K562 (cell line): ENCODE results near the gene CERS6. TPM values are rescaled to one million over a fixed set of nuclear protein-coding genes. Genes with fewer than 3 reads are reported as not detected.
A peak's percentile ranks its signal among the peaks of the same experiment; 100 is the strongest.

Experiments
- ATAC-seq: fragments of 200-7000 bp; cut with Tn5 transposase; 3 replicates; pipeline ENCODE4 v1.9.1; 2020; ENCODE audit warnings: moderate library complexity
- BruUV-seq: library from RNA; stranded (reverse); fragments of 400-500 nt; replicated peaks from 2 replicates; lab custom pipeline; 2021; lab: Mats Ljungman, UMichigan
- CTCF ChIA-PET: fragments of 300-600 bp; formaldehyde crosslinking; extraction: SDS; loops from one replicate; lab custom pipeline; 2021; ENCODE audit warnings: low intra/inter-chr PET ratio; lab: Yijun Ruan, JAX
- POLR2A ChIA-PET: fragments of 300-600, 350-650 bp; sonication (Branson Sonifier 250); formaldehyde crosslinking; extraction: SDS; loops from one replicate; lab custom pipeline; 2021; ENCODE audit warnings: antibody characterized with exemption, inconsistent platforms; lab: Yijun Ruan, JAX
- DNase-seq, 4 experiments: peaks; one replicate each; pipeline versions ENCODE4 v3.0.0 to v3.0.0-alpha.2; 2011 to 2018; ENCODE audit warnings: low spot score in 3 of 4, mixed read lengths in 3 of 4; ENCODE audit errors: extremely low read depth in 1 of 4
- FAIRE-seq: peaks from 2 replicates; lab custom pipeline; 2011; peaks lifted over from hg19 to GRCh38; lab: Jason Lieb, UNC
- H2AFZ ChIP-seq: 2 replicates; pipeline ENCODE4 v1.6.0; 2011; ENCODE audit warnings: low read depth, low read length, control low read depth, inconsistent platforms
- H3K27ac ChIP-seq: fragments of 200-600 bp; 3 replicates; pipeline ENCODE4 v1.8.0; 2011; ENCODE audit warnings: low read depth, mild to moderate bottlenecking, control low read depth, inconsistent platforms, low read length, moderate library complexity, mixed read lengths; ENCODE audit errors: extremely low read depth
- H3K27me3 ChIP-seq, 2 experiments: fragments of 300-600 bp in 1 of 2; 2 replicates in 1 of 2; 3 replicates in 1 of 2; pipeline versions ENCODE4 v1.6.0 to v1.8.0; 2011; ENCODE audit warnings: inconsistent platforms in 2 of 2, low read length in 2 of 2, mild to moderate bottlenecking in 1 of 2, mixed read lengths in 1 of 2, moderate library complexity in 1 of 2; ENCODE audit not compliant: control insufficient read depth in 2 of 2, insufficient read depth in 2 of 2
- H3K36me3 ChIP-seq: fragments of 300-600 bp; 3 replicates; pipeline ENCODE4 v1.8.0; 2011; ENCODE audit warnings: mild to moderate bottlenecking, low read length, inconsistent platforms; ENCODE audit not compliant: control insufficient read depth, insufficient read depth
- H3K4me1 ChIP-seq, 2 experiments: fragments of 200-600 bp in 1 of 2; replicated peaks in 1 of 2; 2 replicates in 1 of 2; 3 replicates in 1 of 2; pipeline versions ENCODE4 v1.5.1 to v1.8.0; 2011; ENCODE audit warnings: inconsistent platforms in 2 of 2, low read length in 2 of 2, mild to moderate bottlenecking in 1 of 2, mixed read lengths in 1 of 2, moderate library complexity in 1 of 2; ENCODE audit not compliant: control insufficient read depth in 2 of 2, insufficient read depth in 2 of 2
- H3K4me2 ChIP-seq: 2 replicates; pipeline ENCODE4 v1.6.1; 2011; ENCODE audit warnings: low read length, control low read depth, inconsistent platforms, mixed read lengths; ENCODE audit not compliant: insufficient read depth
- H3K4me3 ChIP-seq: fragments of 200-600 bp; sonication (generic), shearing (Covaris generic); 2 replicates; pipeline ENCODE4 v1.5.1; 2016; ENCODE audit warnings: control low read depth, inconsistent platforms
- H3K79me2 ChIP-seq: fragments of 200-600 bp; 3 replicates; pipeline ENCODE4 v1.8.0; 2011; ENCODE audit warnings: low read length, inconsistent platforms; ENCODE audit not compliant: control insufficient read depth, insufficient read depth
- H3K9ac ChIP-seq, 2 experiments: 2 replicates each; pipeline versions ENCODE4 v1.6.0 to v1.6.1; 2011; ENCODE audit warnings: low read depth in 2 of 2, low read length in 2 of 2, control low read depth in 1 of 2, inconsistent platforms in 1 of 2, mild to moderate bottlenecking in 1 of 2, mixed read lengths in 1 of 2; ENCODE audit not compliant: insufficient read depth in 1 of 2
- H3K9me1 ChIP-seq: one replicate; pipeline ENCODE4 v1.6.0; 2011; ENCODE audit warnings: inconsistent platforms, mild to moderate bottlenecking, low read length, moderate library complexity; ENCODE audit not compliant: control insufficient read depth, insufficient read depth
- H3K9me3 ChIP-seq: replicated peaks from 2 replicates; pipeline ENCODE4 v1.5.1; 2011; ENCODE audit warnings: low read depth, low read length, inconsistent platforms; ENCODE audit not compliant: control insufficient read depth, insufficient read depth
- H4K20me1 ChIP-seq: replicated peaks from 2 replicates; pipeline ENCODE4 v1.6.1; 2011; ENCODE audit warnings: low read length, inconsistent platforms, mixed read lengths; ENCODE audit not compliant: control insufficient read depth, insufficient read depth
- CEBPB ChIP-seq: fragments of 450-650 bp; IDR thresholded peaks from 2 replicates; pipeline ENCODE4 v1.6.1; 2016; ENCODE audit warnings: missing genetic modification characterization, missing compliant biosample characterization
- CTCF ChIP-seq, 3 experiments: IDR thresholded peaks in 2 of 3; conservative IDR thresholded peaks in 1 of 3; 2 replicates each; pipeline ENCODE4 v1.5.1; 2011 to 2012; ENCODE audit warnings: low read length in 3 of 3, mild to moderate bottlenecking in 3 of 3, control low read depth in 2 of 3, improper control_type of control experiment in 1 of 3, inconsistent platforms in 1 of 3, low read depth in 1 of 3, mixed read lengths in 1 of 3, moderate library complexity in 1 of 3; ENCODE audit not compliant: insufficient read depth in 2 of 3
- ERF ChIP-seq: fragments of 450-650 bp; formaldehyde crosslinking; IDR thresholded peaks from 2 replicates; pipeline ENCODE4 v1.4.0; 2020; ENCODE audit warnings: mild to moderate bottlenecking, mixed read lengths
- RAD21 ChIP-seq, 2 experiments: fragments of 250-450 bp in 1 of 2; fragments of 450-650 bp in 1 of 2; sonication (Bioruptor Pico) in 1 of 2; formaldehyde crosslinking in 1 of 2; IDR thresholded peaks in 1 of 2; conservative IDR thresholded peaks in 1 of 2; 2 replicates each; pipeline versions ENCODE4 v1.4.0 to v1.8.0; 2020 to 2022; ENCODE audit warnings: mild to moderate bottlenecking in 2 of 2, moderate library complexity in 1 of 2
- WGBS: fragments of 100-300 bp; shearing (Covaris generic); methylation state at CpG from one replicate; pipeline ENCODE4 v1.1.6; 2016; ENCODE audit warnings: low coverage, mixed read lengths; ENCODE audit not compliant: insufficient coverage; ENCODE audit errors: missing lambda C conversion rate; 5-methylcytosine and 5-hydroxymethylcytosine counted together
- in situ Hi-C: fragments of 300-500 bp; cut with MboI; formaldehyde crosslinking; loops from 4 replicates; pipeline ENCODE4 v1.15.0; 2018; ENCODE audit warnings: inconsistent platforms, mixed read lengths
- intact Hi-C: fragments of 100-400 bp; cut with micrococcal nuclease; formaldehyde crosslinking; loops from 2 replicates; pipeline ENCODE4 v1.14.2; 2022
- polyA plus RNA-seq, 8 experiments: library from polyadenylated mRNA; depleted of rRNA in 4 of 8; stranded (reverse) in 5 of 8; unstranded in 3 of 8; fragments of >200 nt; fragmentation: Nextera tagmentation in 2 of 8; fragmentation: Illumina TruSeq in 1 of 8; extraction: Ambion mirVana in 2 of 8; extraction: Trizol in 1 of 8; gene quantifications; 2 replicates each; pipeline versions ENCODE4 v1.2.1 to v1.2.3, GENCODE V29; 2011 to 2014; ENCODE audit warnings: inconsistent platforms in 1 of 8, missing spikeins in 1 of 8
- total RNA-seq, 7 experiments: library from RNA; depleted of rRNA in 6 of 7; stranded (reverse); fragments of >200 nt in 6 of 7; fragmentation: Illumina TruSeq in 2 of 7; extraction: Trizol in 2 of 7; gene quantifications; 2 replicates each; pipeline versions ENCODE4 v1.2.1 to v1.2.3, GENCODE V29; 2011 to 2021; ENCODE audit warnings: low replicate concordance in 1 of 7
- TF ChIP-seq, protein P1 (sequence below): IDR thresholded peaks from 2 replicates; pipeline ENCODE4 v1.6.1; 2012; ENCODE audit warnings: low read depth, low read length, improper control_type of control experiment, borderline replicate concordance

Gene CERS6
- total and polyA plus RNA-seq, 9 of the 15 experiments (the other 6 are each of a cell fraction or from before 2014, with no cell fraction given), result 1.6 to 13.6 (median 11.4) TPM

- Histone ChIP-seq H2AFZ (no peak overlapping the region), H3K79me2 (no peaks in the 10 kb centered on the region), H3K4me3 (no peak overlapping the region), H3K36me3 (0 out of 3 replicates have a peak, but pooled peaks cover 5% of the 10 kb centered on the region), H3K4me2 (no peak overlapping the region), H3K27me3 (no peaks in the 10 kb centered on the region), H3K4me1 (peaks cover 3 to 17% of the 10 kb centered on the region in 2 experiments; a peak in 4 of 5 replicates), H4K20me1 (no peaks in the 10 kb centered on the region), H3K9ac (no peak overlapping the region), H3K9me1 (no peaks in the 10 kb centered on the region), H3K9me3 (no peaks in the 10 kb centered on the region), H3K27ac (no peak overlapping the region)
- FAIRE-seq (no peak), DNase-seq (no peak), ATAC-seq (no peak)
- ChIA-PET CTCF (no interaction called here), POLR2A (interaction anchor here (1.1 to 2.2 kb wide), 3 partner anchors 10 to 16 kb away, joined by 3 to 8 read pairs (median 4); no protein-coding TSS in a partner anchor)
- WGBS, result 61% methylated on average over 3 of the region's 3 CpGs
- TF ChIP-seq CTCF (IDR thresholded peaks at IDR 0.05 in 2 of 3, conservative IDR thresholded peaks at IDR 0.05 in 1 of 3; ENCODE audit: insufficient read depth in 2 of 3, low read depth in 1 of 3, low read length in 3 of 3) (peak in 1 of 3 experiments; percentile 41; a peak in 2 of 6 replicates), RAD21 (CRISPR knock-in tag; conservative IDR thresholded peaks at IDR 0.05 in 1 of 2, IDR thresholded peaks at IDR 0.05 in 1 of 2) (peak; percentile 38 to 48; a peak in 3 of 4 replicates), ERF (no peak), CEBPB (tag) (peak; percentile 17; the same call in 1 of the 2 replicates)
- TF ChIP-seq, protein P1, sequence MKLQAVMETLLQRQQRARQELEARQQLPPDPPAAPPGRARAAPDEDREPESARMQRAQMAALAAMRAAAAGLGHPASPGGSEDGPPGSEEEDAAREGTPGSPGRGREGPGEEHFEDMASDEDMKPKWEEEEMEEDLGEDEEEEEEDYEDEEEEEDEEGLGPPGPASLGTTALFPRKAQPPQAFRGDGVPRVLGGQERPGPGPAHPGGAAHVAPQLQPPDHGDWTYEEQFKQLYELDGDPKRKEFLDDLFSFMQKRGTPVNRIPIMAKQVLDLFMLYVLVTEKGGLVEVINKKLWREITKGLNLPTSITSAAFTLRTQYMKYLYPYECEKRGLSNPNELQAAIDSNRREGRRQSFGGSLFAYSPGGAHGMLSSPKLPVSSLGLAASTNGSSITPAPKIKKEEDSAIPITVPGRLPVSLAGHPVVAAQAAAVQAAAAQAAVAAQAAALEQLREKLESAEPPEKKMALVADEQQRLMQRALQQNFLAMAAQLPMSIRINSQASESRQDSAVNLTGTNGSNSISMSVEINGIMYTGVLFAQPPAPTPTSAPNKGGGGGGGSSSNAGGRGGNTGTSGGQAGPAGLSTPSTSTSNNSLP, result 0 out of 2 replicates have a peak, but pooled peaks have one; percentile 24
- in situ Hi-C loops (no loop called here), intact Hi-C loops (loop anchor here (2.0 to 5.0 kb wide), 2 partner anchors 195 to 341 kb away; no protein-coding TSS in a partner anchor)
- no TSS peak for BruUV-seq
Measured at GRCh38 chr2:168687314-168687713, 231.2 kb downstream of the CERS6 start.
